Fibroblast of lung (primary cell): ENCODE data around the gene MXRA8. TPM values are rescaled to one million over a fixed set of nuclear protein-coding genes. Genes with fewer than 3 reads are reported as not detected.
"Not testable (repeated sequence)": the region's sequence is repeated elsewhere in the genome, so short reads cannot be mapped to it uniquely, and the experiment has no call there.

Source experiments
- DNase-seq, 2 donors: peaks; one replicate each; pipeline versions ENCODE4 v3.0.0 to v3.0.0-alpha.2; 2010; ENCODE audit warnings: low read depth in 2 of 2
- H2AFZ ChIP-seq: 2 replicates; pipeline ENCODE4 v1.5.1; 2012; ENCODE audit warnings: low read length, control low read depth, inconsistent platforms
- H3K27ac ChIP-seq: 2 replicates; pipeline ENCODE4 v1.5.1; 2011; ENCODE audit warnings: low read length, control low read depth; ENCODE audit not compliant: insufficient read depth
- H3K27me3 ChIP-seq: 2 replicates; pipeline ENCODE4 v1.5.1; 2011; ENCODE audit warnings: mild to moderate bottlenecking, low read length; ENCODE audit not compliant: control insufficient read depth, insufficient read depth
- H3K36me3 ChIP-seq: 2 replicates; pipeline ENCODE4 v1.5.1; 2011; ENCODE audit warnings: low read length; ENCODE audit not compliant: control insufficient read depth, insufficient read depth
- H3K4me1 ChIP-seq: 2 replicates; pipeline ENCODE4 v1.5.1; 2011; ENCODE audit warnings: low read length; ENCODE audit not compliant: control insufficient read depth, insufficient read depth; ENCODE audit errors: extremely low read depth
- H3K4me2 ChIP-seq: 2 replicates; pipeline ENCODE4 v1.5.1; 2011; ENCODE audit warnings: low read length, control low read depth; ENCODE audit not compliant: insufficient read depth; ENCODE audit errors: extremely low read depth
- H3K4me3 ChIP-seq, 4 experiments: fragments of 200-600 bp in 1 of 4; sonication (generic) in 1 of 4; replicated peaks in 1 of 4; 2 replicates each; pipeline ENCODE4 v1.5.1; 2011 to 2016; ENCODE audit warnings: low read length in 4 of 4, low read depth in 3 of 4, mild to moderate bottlenecking in 3 of 4, control low read depth in 2 of 4, inconsistent platforms in 1 of 4, mixed read lengths in 1 of 4; ENCODE audit not compliant: insufficient read depth in 1 of 4; ENCODE audit errors: control extremely low read depth in 1 of 4
- H3K79me2 ChIP-seq: 2 replicates; pipeline ENCODE4 v1.5.1; 2012; ENCODE audit warnings: mild to moderate bottlenecking, low read length, inconsistent platforms; ENCODE audit not compliant: control insufficient read depth, insufficient read depth
- H3K9ac ChIP-seq: 2 replicates; pipeline ENCODE4 v1.5.1; 2011; ENCODE audit warnings: mild to moderate bottlenecking, low read length, control low read depth; ENCODE audit not compliant: insufficient read depth
- H3K9me3 ChIP-seq: 2 replicates; pipeline ENCODE4 v1.5.1; 2012; ENCODE audit warnings: low read depth, low read length; ENCODE audit not compliant: control insufficient read depth, insufficient read depth
- H4K20me1 ChIP-seq: 2 replicates; pipeline ENCODE4 v1.5.1; 2011; ENCODE audit warnings: low read length; ENCODE audit not compliant: control insufficient read depth, insufficient read depth; ENCODE audit errors: extremely low read depth
- CTCF ChIP-seq, 2 donors: IDR thresholded peaks in 1 of 2; conservative IDR thresholded peaks in 1 of 2; 1 replicate in 1 of 2; 2 replicates in 1 of 2; pipeline ENCODE4 v1.5.1; 2011 to 2012; ENCODE audit warnings: low read length in 2 of 2, control low read depth in 1 of 2, inconsistent platforms in 1 of 2, low read depth in 1 of 2, mild to moderate bottlenecking in 1 of 2
- EZH2 ChIP-seq: IDR thresholded peaks from 2 replicates; pipeline ENCODE4 v1.5.1; 2012; ENCODE audit warnings: low read length, control low read depth, mild to moderate bottlenecking; ENCODE audit errors: missing control alignments
- polyA plus RNA-seq, 2 donors: library from polyadenylated mRNA; depleted of rRNA in 1 of 2; stranded (reverse) in 1 of 2; unstranded in 1 of 2; fragments of >200 nt; gene quantifications; 2 replicates each; pipeline ENCODE4 v1.2.1, GENCODE V29; 2011 to 2012; ENCODE audit warnings: missing spikeins in 1 of 2
- total RNA-seq: library from RNA; depleted of rRNA; stranded (reverse); fragments of >200 nt; gene quantifications from 2 replicates; pipeline ENCODE4 v1.2.1, GENCODE V29; 2014

MXRA8 gene
- total and polyA plus RNA-seq, 2 donors (not counting 1 experiment from before 2014, with no cell fraction given) = 205 to 397 TPM

DNA sequence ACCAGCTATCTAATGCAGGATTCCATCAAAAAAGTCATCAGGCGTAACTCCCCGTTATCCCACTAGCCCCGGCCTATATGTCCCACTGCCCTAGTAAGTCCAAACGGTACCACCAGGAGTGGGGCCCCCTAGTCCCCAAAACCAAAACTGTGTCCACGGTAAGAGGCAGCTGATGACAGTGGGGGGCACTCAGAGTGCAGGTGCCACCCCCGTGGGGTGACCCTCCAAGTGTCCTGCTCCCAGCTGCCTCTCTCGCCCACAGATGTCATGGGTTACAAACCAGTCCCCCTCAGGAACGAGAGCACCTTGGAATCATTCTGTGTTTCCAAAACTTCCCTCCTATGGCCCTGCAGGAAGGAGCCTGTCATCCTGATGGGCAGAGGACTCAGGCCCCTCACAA is 27.6 kb upstream of the MXRA8 start:
- DNase-seq = no peak
- Histone ChIP-seq H3K9me3 (no peaks in the 10 kb centered on the region), H2AFZ (no peak overlapping the region), H3K4me3 (no peak overlapping the region), H3K27ac (no peak overlapping the region), H3K79me2 (peaks cover 1% of the 10 kb centered on the region), H3K27me3 (no peaks in the 10 kb centered on the region), H3K9ac (no peak overlapping the region), H3K4me1 (no peaks in the 10 kb centered on the region), H3K36me3 (peaks cover 22% of the 10 kb centered on the region), H4K20me1 (no peaks in the 10 kb centered on the region), H3K4me2 (no peak overlapping the region)
- no peak for TF ChIP-seq CTCF (conservative IDR thresholded peaks at IDR 0.05 in 1 of 2, IDR thresholded peaks at IDR 0.05 in 1 of 2; ENCODE audit: low read depth in 1 of 2, low read length in 2 of 2)
- no peak for TF ChIP-seq EZH2

GRCh38 chr1:1385339-1385738 is 27.0 kb upstream of the MXRA8 start:
- not testable (repeated sequence) for H3K4me2 ChIP-seq, H4K20me1 ChIP-seq, H3K4me3 ChIP-seq, H3K27ac ChIP-seq, H3K9ac ChIP-seq, H3K4me1 ChIP-seq, H3K79me2 ChIP-seq, H3K27me3 ChIP-seq, DNase-seq, H2AFZ ChIP-seq, H3K9me3 ChIP-seq
- peaks cover 19% of the 10 kb centered on the region for H3K36me3 ChIP-seq

DNA sequence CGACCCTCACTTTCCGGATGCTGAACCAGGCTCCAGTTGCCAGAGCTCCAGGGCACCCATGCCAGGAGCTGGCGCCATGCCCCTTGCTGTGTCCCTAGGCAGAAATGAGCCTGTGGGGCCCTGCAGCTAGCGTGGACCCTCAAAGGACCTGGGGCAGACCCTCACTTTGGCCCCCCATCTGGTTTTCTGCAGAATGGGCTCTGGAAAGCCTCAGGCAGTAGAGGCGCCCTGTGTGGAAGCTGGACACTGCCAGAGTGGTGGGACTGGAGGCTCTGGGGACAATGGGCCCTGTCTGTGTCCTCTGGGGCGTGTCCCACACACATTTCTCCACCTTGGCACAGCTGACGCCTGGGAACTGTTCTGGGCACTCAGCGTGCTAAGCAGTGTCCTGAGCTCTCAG is 22.9 kb upstream of the MXRA8 start:
- TF ChIP-seq CTCF (conservative IDR thresholded peaks at IDR 0.05 in 1 of 2, IDR thresholded peaks at IDR 0.05 in 1 of 2; ENCODE audit: low read depth in 1 of 2, low read length in 2 of 2) (no peak), EZH2 (no peak)
- Histone ChIP-seq H2AFZ (no peak overlapping the region), H4K20me1 (no peaks in the 10 kb centered on the region), H3K79me2 (peaks cover 1% of the 10 kb centered on the region), H3K4me3 (no peak overlapping the region), H3K9ac (no peak overlapping the region), H3K4me1 (no peaks in the 10 kb centered on the region), H3K27ac (no peak overlapping the region), H3K9me3 (no peaks in the 10 kb centered on the region), H3K4me2 (no peak overlapping the region), H3K27me3 (no peaks in the 10 kb centered on the region), H3K36me3 (peaks cover 8% of the 10 kb centered on the region)
- no peak for DNase-seq
